HG02970 (cell line): ENCODE data around the gene TENM3.

ENCODE experiments used
- ATAC-seq: cut with Tn5 transposase; IDR thresholded peaks from one replicate; pipeline ENCODE4 v1.9.1; 2021; ENCODE audit warnings: mild to moderate bottlenecking, moderate library complexity, moderate number of reproducible peaks; ENCODE audit not compliant: unreplicated experiment, low FRiP score

The TENM3 gene

GRCh38 chr4:182645511-182645910 is 402.3 kb downstream of the TENM3 start:
- no peak for ATAC-seq

- ATAC-seq, result no peak
These were observed 404.6 kb downstream of the TENM3 start for GRCh38 chr4:182647646-182648300.

GRCh38 chr4:182648766-182649165 is 405.6 kb downstream of the TENM3 start:
- no peak for ATAC-seq

GRCh38 chr4:182649698-182650477 is 406.7 kb downstream of the TENM3 start:
- ATAC-seq, result no peak

GRCh38 chr4:182653596-182653995 is 410.4 kb downstream of the TENM3 start:
- ATAC-seq, result no peak

GRCh38 chr4:182655340-182655739 is 412.1 kb downstream of the TENM3 start:
- no peak for ATAC-seq

GRCh38 chr4:182662551-182662950 is 419.3 kb downstream of the TENM3 start:
- ATAC-seq, result no peak

- ATAC-seq, result no peak
These were observed 428.0 kb downstream of the TENM3 start for GRCh38 chr4:182671231-182671630.

GRCh38 chr4:182671749-182672148 is 428.5 kb downstream of the TENM3 start:
- no peak for ATAC-seq

GRCh38 chr4:182678590-182678989 is 435.4 kb downstream of the TENM3 start:
- no peak for ATAC-seq

GRCh38 chr4:182679533-182679932 is 436.3 kb downstream of the TENM3 start:
- ATAC-seq, result no peak

GRCh38 chr4:182680234-182680653 is 437.0 kb downstream of the TENM3 start:
- no peak for ATAC-seq

- ATAC-seq, result no peak
These were observed 440.5 kb downstream of the TENM3 start for GRCh38 chr4:182683661-182684060.

GRCh38 chr4:182684796-182685195 is 441.6 kb downstream of the TENM3 start:
- no peak for ATAC-seq

- ATAC-seq, result no peak
These were observed 444.9 kb downstream of the TENM3 start for GRCh38 chr4:182688081-182688480.

- no peak for ATAC-seq
These were observed 451.3 kb downstream of the TENM3 start for GRCh38 chr4:182694551-182694950.

- ATAC-seq, result no peak
These were observed 451.8 kb downstream of the TENM3 start for GRCh38 chr4:182695009-182695408.

- no peak for ATAC-seq
These were observed 452.6 kb downstream of the TENM3 start for GRCh38 chr4:182695842-182696241.

- no peak for ATAC-seq
These were observed 453.9 kb downstream of the TENM3 start for GRCh38 chr4:182697094-182697493.

GRCh38 chr4:182698212-182698611 is 455.0 kb downstream of the TENM3 start:
- ATAC-seq, result no peak

- ATAC-seq, result no peak
These were observed 456.0 kb downstream of the TENM3 start for GRCh38 chr4:182699201-182699600.

- no peak for ATAC-seq
These were observed 456.6 kb downstream of the TENM3 start for GRCh38 chr4:182699795-182700194.
